H1 (cell line): Measurements from ENCODE around the gene UBB. TPM values are rescaled to one million over a fixed set of nuclear protein-coding genes. Genes with fewer than 3 reads are reported as not detected.

Experiments used
- CTCF ChIA-PET: fragments of 300-600 bp; sonication (Branson Sonifier 250); formaldehyde crosslinking; loops from one replicate; lab custom pipeline; 2021; ENCODE audit not compliant: partially characterized antibody; lab: Charles Lee
- POLR2A ChIA-PET: fragments of 300-600 bp; sonication (Branson Sonifier 250); formaldehyde crosslinking; loops from one replicate; lab custom pipeline; 2021; ENCODE audit warnings: inconsistent platforms; ENCODE audit not compliant: partially characterized antibody; lab: Charles Lee
- DNase-seq, 2 experiments: peaks; one replicate each; pipeline versions ENCODE4 v3.0.0 to v3.0.0-alpha.2; 2010 to 2022; ENCODE audit warnings: low spot score in 2 of 2, low read depth in 1 of 2, mixed read lengths in 1 of 2
- FAIRE-seq: peaks from 2 replicates; lab custom pipeline; 2011; peaks lifted over from hg19 to GRCh38; lab: Jason Lieb, UNC
- H2AFZ ChIP-seq: 2 replicates; pipeline ENCODE4 v1.8.1; 2012; ENCODE audit warnings: low read length, inconsistent platforms
- H2AK5ac ChIP-seq: 2 replicates; pipeline ENCODE4 v1.6.1; 2013; ENCODE audit warnings: low read depth, low read length
- H2BK120ac ChIP-seq: replicated peaks from 2 replicates; pipeline ENCODE3; 2013; ENCODE audit warnings: low read depth, low read length, inconsistent platforms
- H2BK12ac ChIP-seq: 2 replicates; pipeline ENCODE4 v1.6.1; 2013; ENCODE audit warnings: low read depth, low read length
- H2BK15ac ChIP-seq: 2 replicates; pipeline ENCODE4 v1.6.1; 2013; ENCODE audit warnings: low read length
- H2BK20ac ChIP-seq: 2 replicates; pipeline ENCODE4 v1.6.1; 2013; ENCODE audit warnings: low read length
- H2BK5ac ChIP-seq: 2 replicates; pipeline ENCODE4 v1.6.1; 2013; ENCODE audit warnings: low read depth, low read length
- H3K14ac ChIP-seq: 2 replicates; pipeline ENCODE4 v1.6.1; 2013; ENCODE audit warnings: inconsistent platforms; ENCODE audit not compliant: insufficient read length
- H3K18ac ChIP-seq: 2 replicates; pipeline ENCODE4 v1.6.1; 2013; ENCODE audit warnings: low read length; ENCODE audit errors: extremely low read depth
- H3K23ac ChIP-seq: 2 replicates; pipeline ENCODE4 v1.6.1; 2013; ENCODE audit warnings: inconsistent platforms; ENCODE audit not compliant: insufficient read length
- H3K23me2 ChIP-seq: 2 replicates; pipeline ENCODE4 v1.6.1; 2013; ENCODE audit warnings: low read depth, low read length
- H3K27ac ChIP-seq: 2 replicates; pipeline ENCODE4 v1.6.1; 2011; ENCODE audit warnings: low read depth, low read length, inconsistent platforms
- H3K27me3 ChIP-seq, 4 experiments: replicated peaks in 1 of 4; 1 replicate in 1 of 4; 2 replicates in 3 of 4; pipeline versions ENCODE4 v1.6.1 to v1.8.1; 2011 to 2013; ENCODE audit warnings: low read length in 3 of 4, mild to moderate bottlenecking in 3 of 4, inconsistent platforms in 2 of 4, mixed read lengths in 2 of 4, moderate library complexity in 1 of 4; ENCODE audit not compliant: control insufficient read depth in 3 of 4, insufficient read depth in 3 of 4; ENCODE audit errors: extremely low read depth in 1 of 4
- H3K36me3 ChIP-seq, 4 experiments: 2 replicates each; pipeline versions ENCODE4 v1.6.1 to v1.8.1; 2011 to 2013; ENCODE audit warnings: mild to moderate bottlenecking in 4 of 4, low read length in 3 of 4, moderate library complexity in 2 of 4, control low read depth in 1 of 4, inconsistent platforms in 1 of 4; ENCODE audit not compliant: insufficient read depth in 4 of 4, control insufficient read depth in 2 of 4
- H3K4ac ChIP-seq: replicated peaks from 2 replicates; pipeline ENCODE3; 2013; ENCODE audit warnings: low read length, low read depth, mixed read lengths, inconsistent platforms; ENCODE audit not compliant: insufficient read length
- H3K4me1 ChIP-seq, 4 experiments: replicated peaks in 1 of 4; 1 replicate in 1 of 4; 2 replicates in 3 of 4; pipeline versions ENCODE4 v1.6.1 to v1.8.1; 2011 to 2013; ENCODE audit warnings: low read length in 3 of 4, inconsistent platforms in 2 of 4, mixed read lengths in 1 of 4; ENCODE audit not compliant: insufficient read depth in 4 of 4, control insufficient read depth in 3 of 4
- H3K4me2 ChIP-seq, 2 experiments: 2 replicates each; pipeline versions ENCODE4 v1.6.1 to v1.8.1; 2011 to 2013; ENCODE audit warnings: low read depth in 2 of 2, low read length in 2 of 2, control low read depth in 1 of 2, inconsistent platforms in 1 of 2, mild to moderate bottlenecking in 1 of 2; ENCODE audit not compliant: insufficient read depth in 1 of 2
- H3K4me3 ChIP-seq, 4 experiments: fragments of 200-600, 300-600 bp in 1 of 4; sonication (generic), shearing (Covaris generic), sonication (Bioruptor Twin) in 1 of 4; 2 replicates each; pipeline versions ENCODE4 v1.5.1 to v1.8.1; 2011 to 2016; ENCODE audit warnings: low read length in 4 of 4, low read depth in 3 of 4, control low read depth in 2 of 4, inconsistent platforms in 2 of 4, mild to moderate bottlenecking in 2 of 4, mixed read lengths in 1 of 4, moderate library complexity in 1 of 4; ENCODE audit not compliant: insufficient read depth in 2 of 4; ENCODE audit errors: extremely low read depth in 1 of 4
- H3K56ac ChIP-seq: replicated peaks from 2 replicates; pipeline ENCODE3; 2013; ENCODE audit warnings: low read depth, mild to moderate bottlenecking, mixed read lengths, low read length, inconsistent platforms; ENCODE audit not compliant: insufficient read length
- H3K79me1 ChIP-seq: 2 replicates; pipeline ENCODE4 v1.6.1; 2013; ENCODE audit warnings: low read depth, low read length, control low read depth
- H3K79me2 ChIP-seq, 2 experiments: 2 replicates each; pipeline versions ENCODE4 v1.6.1 to v1.8.1; 2012 to 2013; ENCODE audit warnings: low read length in 2 of 2, mild to moderate bottlenecking in 2 of 2, inconsistent platforms in 1 of 2; ENCODE audit not compliant: insufficient read depth in 2 of 2, control insufficient read depth in 1 of 2
- H3K9ac ChIP-seq, 4 experiments: replicated peaks in 1 of 4; 1 replicate in 1 of 4; 2 replicates in 3 of 4; pipeline versions ENCODE4 v1.6.1 to v1.8.1; 2011 to 2013; ENCODE audit warnings: low read depth in 3 of 4, low read length in 3 of 4, control low read depth in 2 of 4, mild to moderate bottlenecking in 2 of 4, moderate library complexity in 2 of 4, inconsistent platforms in 1 of 4; ENCODE audit errors: extremely low read depth in 1 of 4
- H3K9me3 ChIP-seq, 2 experiments: 2 replicates each; pipeline versions ENCODE4 v1.6.1 to v1.8.1; 2012 to 2013; ENCODE audit warnings: mild to moderate bottlenecking in 2 of 2, moderate library complexity in 2 of 2, control low read depth in 1 of 2, inconsistent platforms in 1 of 2, low read depth in 1 of 2, low read length in 1 of 2, mixed read lengths in 1 of 2; ENCODE audit not compliant: insufficient read depth in 2 of 2
- H4K20me1 ChIP-seq, 2 experiments: replicated peaks in 1 of 2; 2 replicates each; pipeline versions ENCODE3 to v1.8.1; 2011 to 2013; ENCODE audit warnings: inconsistent platforms in 2 of 2, low read length in 2 of 2, mild to moderate bottlenecking in 1 of 2; ENCODE audit not compliant: insufficient read depth in 2 of 2, control insufficient read depth in 1 of 2
- H4K5ac ChIP-seq: 2 replicates; pipeline ENCODE4 v1.6.1; 2013; ENCODE audit warnings: low read length, low read depth, mixed read lengths, inconsistent platforms; ENCODE audit not compliant: insufficient read length
- H4K8ac ChIP-seq: 2 replicates; pipeline ENCODE4 v1.8.0; 2013; ENCODE audit warnings: mild to moderate bottlenecking, moderate library complexity, low read length, inconsistent platforms; ENCODE audit not compliant: insufficient read depth; ENCODE audit errors: extremely low read depth
- H4K91ac ChIP-seq: replicated peaks from 2 replicates; pipeline ENCODE3; 2013; ENCODE audit warnings: low read length, mixed read lengths, inconsistent platforms; ENCODE audit not compliant: insufficient read length
- CBX5 ChIP-seq: fragments of 300-800, 300-1000 bp; sonication (generic); IDR thresholded peaks from 2 replicates; pipeline ENCODE4 v1.7.1; 2016; ENCODE audit warnings: antibody characterized with exemption, low read length, low read depth
- CEBPB ChIP-seq: IDR thresholded peaks from 2 replicates; pipeline ENCODE4 v1.6.1; 2012; ENCODE audit warnings: low read depth, low read length
- CHD1 ChIP-seq: IDR thresholded peaks from 2 replicates; pipeline ENCODE4 v1.6.1; 2012; ENCODE audit warnings: low read depth, low read length, improper control_type of control experiment
- CHD2 ChIP-seq: IDR thresholded peaks from 2 replicates; pipeline ENCODE4 v1.6.1; 2012; ENCODE audit warnings: low read length, improper control_type of control experiment
- JUND ChIP-seq: IDR thresholded peaks from 2 replicates; pipeline ENCODE4 v1.6.1; 2011; ENCODE audit warnings: mild to moderate bottlenecking, improper control_type of control experiment, low read length
- POLR2AphosphoS5 ChIP-seq: IDR thresholded peaks from 2 replicates; pipeline ENCODE4 v1.6.1; 2011; ENCODE audit warnings: low read depth, low read length
- SIRT6 ChIP-seq: IDR thresholded peaks from one replicate; pipeline ENCODE4 v1.7.1; 2012; ENCODE audit warnings: low read length, inconsistent platforms
- SP1 ChIP-seq: IDR thresholded peaks from 2 replicates; pipeline ENCODE4 v1.6.1; 2011; ENCODE audit warnings: low read depth, low read length
- TEAD4 ChIP-seq: IDR thresholded peaks from 2 replicates; pipeline ENCODE4 v1.6.1; 2012; ENCODE audit warnings: low read depth, low read length, inconsistent platforms, mixed read lengths
- ZNF274 ChIP-seq: IDR thresholded peaks from 2 replicates; pipeline ENCODE4 v1.7.0; 2012; ENCODE audit warnings: low read length, borderline replicate concordance; ENCODE audit errors: extremely low read depth
- WGBS, 2 experiments: shearing (Covaris generic) in 1 of 2; methylation state at CpG; one replicate each; pipeline versions ENCODE4 v1.1.6 to v1.1.7; 2013 to 2015; ENCODE audit warnings: low lambda C conversion rate in 2 of 2, mixed read lengths in 2 of 2, inconsistent platforms in 1 of 2, low coverage in 1 of 2, missing lambda C conversion rate in 1 of 2; ENCODE audit not compliant: insufficient replicate concordance in 2 of 2, insufficient coverage in 1 of 2, insufficient read length in 1 of 2; ENCODE audit errors: extremely low coverage in 1 of 2, missing lambda C conversion rate in 1 of 2; 5-methylcytosine and 5-hydroxymethylcytosine counted together
- polyA plus RNA-seq, 7 experiments: library from polyadenylated mRNA; depleted of rRNA in 3 of 7; stranded (reverse) in 5 of 7; unstranded in 2 of 7; fragments of >200 nt in 5 of 7; fragments of 200-250 nt in 2 of 7; gene quantifications; 1 replicate in 5 of 7; 2 replicates in 1 of 7; 4 replicates in 1 of 7; pipeline versions ENCODE4 v1.2.1 to v1.2.3, GENCODE V29; 2011 to 2013; ENCODE audit warnings: missing spikeins in 2 of 7, mixed read lengths in 2 of 7
- total RNA-seq: library from RNA; stranded (reverse); fragmentation: NEBNext Ultra II Directional; extraction: Animal tissue kit (Norgen Biotek cat#: 25700); gene quantifications from 2 replicates; pipeline ENCODE4 v1.2.1, GENCODE V29; 2021

Gene UBB
- total and polyA plus RNA-seq, 2 of the 8 experiments (the other 6 are each of a cell fraction or from before 2014, with no cell fraction given): 1,597 to 1,605 TPM

DNA sequence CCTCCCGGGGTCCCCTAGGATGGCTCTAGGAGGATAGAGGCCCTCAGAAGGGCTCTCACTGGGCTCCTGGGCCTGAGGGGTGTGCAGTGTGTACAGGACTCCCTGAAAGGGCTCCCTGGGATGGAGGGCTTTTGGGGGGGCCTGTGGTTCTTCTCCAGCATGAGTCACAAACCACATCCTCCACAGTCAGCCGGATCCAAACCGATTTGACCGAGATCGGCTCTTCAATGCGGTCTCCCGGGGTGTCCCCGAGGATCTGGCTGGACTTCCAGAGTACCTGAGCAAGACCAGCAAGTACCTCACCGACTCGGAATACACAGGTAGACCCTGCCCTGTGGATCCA is 39.0 kb downstream of the UBB start:
- DNase-seq: no peak
- H4K8ac ChIP-seq: no peak overlapping the region
- H2BK120ac ChIP-seq: no peak overlapping the region
- no peaks in the 10 kb centered on the region for H3K9me3 ChIP-seq
- H3K14ac ChIP-seq: no peak overlapping the region
- H3K4me3 ChIP-seq: no peak overlapping the region
- no peak overlapping the region for H2BK5ac ChIP-seq
- H4K5ac ChIP-seq: no peak overlapping the region
- WGBS, 2 experiments: 94% methylated on average over 10 of the region's 10 CpGs; no CpG with 5 or more reads in 1 of the 2 experiments
- H4K91ac ChIP-seq: no peak overlapping the region
- H2BK12ac ChIP-seq: no peak overlapping the region
- no peak overlapping the region for H3K4ac ChIP-seq
- POLR2A ChIA-PET: interaction anchor here (1.4 to 9.2 kb wide), 2 partner anchors 15 to 21 kb away, joined by 3 to 78 read pairs; no protein-coding TSS in a partner anchor
- no peaks in the 10 kb centered on the region for H4K20me1 ChIP-seq
- H2BK20ac ChIP-seq: no peak overlapping the region
- no peak overlapping the region for H2BK15ac ChIP-seq
- no peak overlapping the region for H3K9ac ChIP-seq
- peaks cover 0 to 12% (median 5%) of the 10 kb centered on the region in 4 experiments; a peak in 6 of 7 replicates for H3K4me1 ChIP-seq
- CTCF ChIA-PET: interaction anchor here (0.6 to 2.3 kb wide), 2 partner anchors 12 to 19 kb away, joined by 3 to 10 read pairs; no protein-coding TSS in a partner anchor
- H3K23ac ChIP-seq: no peak overlapping the region
- no peaks in the 10 kb centered on the region for H3K36me3 ChIP-seq
- FAIRE-seq: no peak
- H3K18ac ChIP-seq: no peak overlapping the region
- no peaks in the 10 kb centered on the region for H3K79me1 ChIP-seq
- H3K23me2 ChIP-seq: no peaks in the 10 kb centered on the region
- H3K56ac ChIP-seq: no peak overlapping the region
- no peak overlapping the region for H2AFZ ChIP-seq
- no peak overlapping the region for H2AK5ac ChIP-seq
- no peaks in the 10 kb centered on the region for H3K79me2 ChIP-seq
- no peaks in the 10 kb centered on the region for H3K27me3 ChIP-seq
- H3K4me2 ChIP-seq: no peak overlapping the region
- no peak for TF ChIP-seq JUND
- TF ChIP-seq CHD2: no peak
- TF ChIP-seq SIRT6: no peak
- TF ChIP-seq CHD1: no peak
- TF ChIP-seq POLR2AphosphoS5: no peak
- no peak for TF ChIP-seq CEBPB
- no peak for TF ChIP-seq SP1
- TF ChIP-seq CBX5: no peak
- no peak for TF ChIP-seq ZNF274
- TF ChIP-seq TEAD4: no peak
- no peak overlapping the region for H3K27ac ChIP-seq
